DND-41 (cell line): ENCODE data around the gene ITGB1.

Experiments
- EZH2 ChIP-seq: IDR thresholded peaks from 3 replicates; pipeline ENCODE4 v1.6.1; 2012; ENCODE audit warnings: borderline replicate concordance, low read depth, mild to moderate bottlenecking, moderate library complexity, low read length, inconsistent platforms; ENCODE audit not compliant: severe bottlenecking
- TF ChIP-seq, protein P1 (sequence below): IDR thresholded peaks from 2 replicates; pipeline ENCODE4 v1.5.1; 2012; ENCODE audit warnings: borderline replicate concordance, low read length, moderate library complexity, mild to moderate bottlenecking; ENCODE audit not compliant: poor library complexity, severe bottlenecking; ENCODE audit errors: extremely low read depth

DNA sequence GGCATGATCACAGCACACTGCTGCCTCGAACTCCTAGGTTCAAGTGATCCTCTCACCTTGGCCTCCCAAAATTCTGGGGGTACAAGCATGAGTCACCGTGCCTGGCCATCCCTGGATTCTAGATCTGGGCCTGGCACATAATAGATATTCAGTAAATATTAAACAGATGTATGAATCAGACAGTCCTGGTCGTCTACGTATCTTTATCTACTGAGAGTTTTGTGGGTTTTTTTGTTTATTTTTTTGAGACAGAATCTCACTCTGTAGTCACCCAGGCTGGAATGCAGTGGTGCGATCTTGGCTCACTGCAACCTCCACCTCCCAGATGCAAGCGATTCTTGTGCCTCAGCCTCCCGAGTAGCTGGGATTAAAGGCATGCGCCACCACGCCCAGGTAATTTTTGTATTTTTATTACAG, 24.3 kb upstream of the ITGB1 start:
- TF ChIP-seq, protein P1, sequence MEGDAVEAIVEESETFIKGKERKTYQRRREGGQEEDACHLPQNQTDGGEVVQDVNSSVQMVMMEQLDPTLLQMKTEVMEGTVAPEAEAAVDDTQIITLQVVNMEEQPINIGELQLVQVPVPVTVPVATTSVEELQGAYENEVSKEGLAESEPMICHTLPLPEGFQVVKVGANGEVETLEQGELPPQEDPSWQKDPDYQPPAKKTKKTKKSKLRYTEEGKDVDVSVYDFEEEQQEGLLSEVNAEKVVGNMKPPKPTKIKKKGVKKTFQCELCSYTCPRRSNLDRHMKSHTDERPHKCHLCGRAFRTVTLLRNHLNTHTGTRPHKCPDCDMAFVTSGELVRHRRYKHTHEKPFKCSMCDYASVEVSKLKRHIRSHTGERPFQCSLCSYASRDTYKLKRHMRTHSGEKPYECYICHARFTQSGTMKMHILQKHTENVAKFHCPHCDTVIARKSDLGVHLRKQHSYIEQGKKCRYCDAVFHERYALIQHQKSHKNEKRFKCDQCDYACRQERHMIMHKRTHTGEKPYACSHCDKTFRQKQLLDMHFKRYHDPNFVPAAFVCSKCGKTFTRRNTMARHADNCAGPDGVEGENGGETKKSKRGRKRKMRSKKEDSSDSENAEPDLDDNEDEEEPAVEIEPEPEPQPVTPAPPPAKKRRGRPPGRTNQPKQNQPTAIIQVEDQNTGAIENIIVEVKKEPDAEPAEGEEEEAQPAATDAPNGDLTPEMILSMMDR, result no peak
- no peak for TF ChIP-seq EZH2
